OCI-LY7 (cell line): ENCODE results near the gene FGB. TPM values are rescaled to one million over a fixed set of nuclear protein-coding genes. Genes with fewer than 3 reads are reported as not detected.

Experiments
- BruUV-seq: library from RNA; stranded (reverse); fragments of 400-500 nt; replicated peaks from 2 replicates; lab custom pipeline; 2021; lab: Mats Ljungman, UMichigan
- CTCF ChIA-PET: fragments of 300-600 bp; sonication (Branson Sonifier 250); formaldehyde crosslinking; loops from one replicate; lab custom pipeline; 2022; ENCODE audit warnings: antibody characterized with exemption; ENCODE audit not compliant: unreplicated experiment; lab: Charles Lee
- POLR2A ChIA-PET: fragments of 300-600 bp; sonication (Branson Sonifier 250); formaldehyde crosslinking; loops from one replicate; lab custom pipeline; 2022; ENCODE audit warnings: antibody characterized with exemption; lab: Charles Lee
- DNase-seq: peaks from one replicate; pipeline ENCODE4 v3.0.0-alpha.2; 2015; ENCODE audit warnings: low spot score
- H2AFZ ChIP-seq: fragments of 200-600 bp; sonication (generic), shearing (Covaris generic); 2 replicates; pipeline ENCODE4 v1.6.1; 2014; ENCODE audit warnings: mild to moderate bottlenecking, antibody characterized with exemption, low read length, moderate library complexity
- H3K27ac ChIP-seq: fragments of 200-600 bp; sonication (generic); 2 replicates; pipeline ENCODE4 v1.5.1; 2014; ENCODE audit warnings: mixed run types, low read depth, mild to moderate bottlenecking, moderate library complexity, low read length, inconsistent platforms; ENCODE audit not compliant: poor library complexity, severe bottlenecking
- H3K36me3 ChIP-seq: fragments of 200-600 bp; sonication (generic); 2 replicates; pipeline ENCODE4 v1.6.1; 2014; ENCODE audit warnings: mild to moderate bottlenecking, antibody characterized with exemption, low read length, moderate library complexity, mixed read lengths; ENCODE audit not compliant: insufficient read depth
- H3K4me1 ChIP-seq: fragments of 200-600 bp; sonication (generic); 2 replicates; pipeline ENCODE4 v1.5.1; 2014; ENCODE audit warnings: mild to moderate bottlenecking, low read length; ENCODE audit not compliant: insufficient read depth, poor library complexity, severe bottlenecking
- H3K4me2 ChIP-seq: fragments of 200-600 bp; sonication (generic); 2 replicates; pipeline ENCODE4 v1.6.1; 2014; ENCODE audit warnings: mild to moderate bottlenecking, low read length
- H3K4me3 ChIP-seq: fragments of 200-600 bp; sonication (generic); 2 replicates; pipeline ENCODE4 v1.5.1; 2014; ENCODE audit warnings: mild to moderate bottlenecking, low read depth, low read length; ENCODE audit not compliant: poor library complexity, severe bottlenecking
- H3K79me2 ChIP-seq: fragments of 200-600 bp; sonication (generic); 2 replicates; pipeline ENCODE4 v1.6.1; 2016; ENCODE audit warnings: low read depth, mild to moderate bottlenecking, low read length, moderate library complexity, mixed read lengths; ENCODE audit not compliant: insufficient read depth
- H3K9me2 ChIP-seq: fragments of 200-600 bp; sonication (generic); 2 replicates; pipeline ENCODE4 v1.6.1; 2016; ENCODE audit warnings: mild to moderate bottlenecking, low read length, mixed read lengths; ENCODE audit not compliant: insufficient read depth
- H3K9me3 ChIP-seq: fragments of 200-600 bp; sonication (generic); 2 replicates; pipeline ENCODE4 v1.6.1; 2014; ENCODE audit warnings: mild to moderate bottlenecking, mixed run types, low read length, mixed read lengths
- H4K20me1 ChIP-seq: fragments of 200-600 bp; sonication (generic); 2 replicates; pipeline ENCODE4 v1.6.1; 2014; ENCODE audit warnings: mild to moderate bottlenecking, antibody characterized with exemption, low read length, moderate library complexity, mixed read lengths; ENCODE audit not compliant: insufficient read depth
- EZH2phosphoT487 ChIP-seq: fragments of 200-600 bp; sonication (generic); IDR thresholded peaks from 2 replicates; pipeline ENCODE4 v1.6.1; 2018; ENCODE audit warnings: low read depth, borderline replicate concordance, mild to moderate bottlenecking, mixed run types, antibody characterized with exemption, low read length, moderate library complexity, mixed read lengths
- intact Hi-C: fragments of 100-400 bp; cut with micrococcal nuclease; formaldehyde crosslinking; loops from one replicate; pipeline ENCODE4 v1.10.0; 2022; ENCODE audit not compliant: unreplicated experiment
- total RNA-seq, 2 experiments: library from RNA; depleted of rRNA in 1 of 2; stranded (reverse); fragments of >200 nt in 1 of 2; shearing (Covaris generic) in 1 of 2; gene quantifications; 2 replicates each; pipeline ENCODE4 v1.2.3, GENCODE V29; 2014 to 2022
- TF ChIP-seq, protein P1 (sequence below): fragments of 200-600 bp; sonication (generic); conservative IDR thresholded peaks from 2 replicates; pipeline ENCODE4 v1.5.1; 2014; ENCODE audit warnings: mild to moderate bottlenecking, antibody characterized with exemption, low read length, moderate library complexity, mixed read lengths

Gene FGB
- total RNA-seq, 2 experiments from 2014 or later = not detected

DNA sequence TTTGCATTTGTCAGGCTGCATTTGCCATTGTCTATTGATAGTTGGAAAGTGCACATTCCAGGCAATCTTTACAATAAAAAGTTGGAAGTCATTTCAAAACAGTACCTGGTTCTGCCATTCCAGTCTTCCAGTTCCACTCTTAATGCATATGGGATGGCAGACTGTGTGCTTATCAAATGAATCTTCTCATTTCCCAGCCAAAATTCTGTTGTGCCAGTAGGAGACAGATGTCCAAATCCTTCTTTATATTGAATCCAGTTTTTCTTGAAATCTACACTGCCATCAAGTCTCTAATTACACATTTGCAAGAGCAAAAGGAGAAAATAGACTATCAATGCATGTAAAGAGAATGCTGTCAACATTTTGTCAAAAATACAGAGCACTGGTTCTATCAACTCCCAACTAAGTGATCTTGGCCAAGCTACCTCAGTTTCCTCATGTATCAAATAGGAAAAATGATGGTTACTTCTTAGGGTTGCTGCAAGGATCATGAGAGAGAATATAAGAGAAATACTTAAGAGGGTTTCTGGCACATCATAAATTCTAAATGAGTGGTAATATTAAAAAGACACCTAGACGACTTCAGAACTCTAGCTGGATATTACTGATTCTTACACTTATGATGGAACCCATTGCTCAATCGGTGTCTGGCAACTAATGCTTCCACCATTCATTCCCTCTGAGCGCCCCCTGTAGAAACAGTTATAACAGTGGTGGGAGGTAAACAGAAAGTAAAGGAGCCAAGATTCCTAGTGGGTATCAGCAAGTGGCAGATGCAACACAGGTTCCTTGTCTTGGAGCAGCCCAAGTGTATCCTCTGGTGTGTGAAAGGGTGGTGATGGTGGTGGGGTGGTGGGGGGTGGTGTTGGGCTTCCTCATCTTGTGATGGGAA, 45.8 kb downstream of the FGB start:
- TF ChIP-seq, protein P1, sequence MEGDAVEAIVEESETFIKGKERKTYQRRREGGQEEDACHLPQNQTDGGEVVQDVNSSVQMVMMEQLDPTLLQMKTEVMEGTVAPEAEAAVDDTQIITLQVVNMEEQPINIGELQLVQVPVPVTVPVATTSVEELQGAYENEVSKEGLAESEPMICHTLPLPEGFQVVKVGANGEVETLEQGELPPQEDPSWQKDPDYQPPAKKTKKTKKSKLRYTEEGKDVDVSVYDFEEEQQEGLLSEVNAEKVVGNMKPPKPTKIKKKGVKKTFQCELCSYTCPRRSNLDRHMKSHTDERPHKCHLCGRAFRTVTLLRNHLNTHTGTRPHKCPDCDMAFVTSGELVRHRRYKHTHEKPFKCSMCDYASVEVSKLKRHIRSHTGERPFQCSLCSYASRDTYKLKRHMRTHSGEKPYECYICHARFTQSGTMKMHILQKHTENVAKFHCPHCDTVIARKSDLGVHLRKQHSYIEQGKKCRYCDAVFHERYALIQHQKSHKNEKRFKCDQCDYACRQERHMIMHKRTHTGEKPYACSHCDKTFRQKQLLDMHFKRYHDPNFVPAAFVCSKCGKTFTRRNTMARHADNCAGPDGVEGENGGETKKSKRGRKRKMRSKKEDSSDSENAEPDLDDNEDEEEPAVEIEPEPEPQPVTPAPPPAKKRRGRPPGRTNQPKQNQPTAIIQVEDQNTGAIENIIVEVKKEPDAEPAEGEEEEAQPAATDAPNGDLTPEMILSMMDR = no peak
- TF ChIP-seq EZH2phosphoT487 = no peak
- no peak overlapping the region for H3K4me2 ChIP-seq
- H3K9me3 ChIP-seq = no peaks in the 10 kb centered on the region
- no peak for DNase-seq
- intact Hi-C loops = no loop called here
- no peaks in the 10 kb centered on the region for H3K79me2 ChIP-seq
- H3K9me2 ChIP-seq = no peaks in the 10 kb centered on the region
- no peaks in the 10 kb centered on the region for H4K20me1 ChIP-seq
- H3K27ac ChIP-seq = no peak overlapping the region
- ChIA-PET POLR2A (interaction anchor here (0.5 to 1.7 kb wide), 4 partner anchors 10 to 1164 kb away, joined by 3 to 7 read pairs (median 4); no protein-coding TSS in a partner anchor), CTCF (no interaction called here)
- no peaks in the 10 kb centered on the region for H3K4me1 ChIP-seq
- no peak overlapping the region for H3K4me3 ChIP-seq
- no TSS peak for BruUV-seq
- no peaks in the 10 kb centered on the region for H3K36me3 ChIP-seq
- H2AFZ ChIP-seq = no peak overlapping the region

DNA sequence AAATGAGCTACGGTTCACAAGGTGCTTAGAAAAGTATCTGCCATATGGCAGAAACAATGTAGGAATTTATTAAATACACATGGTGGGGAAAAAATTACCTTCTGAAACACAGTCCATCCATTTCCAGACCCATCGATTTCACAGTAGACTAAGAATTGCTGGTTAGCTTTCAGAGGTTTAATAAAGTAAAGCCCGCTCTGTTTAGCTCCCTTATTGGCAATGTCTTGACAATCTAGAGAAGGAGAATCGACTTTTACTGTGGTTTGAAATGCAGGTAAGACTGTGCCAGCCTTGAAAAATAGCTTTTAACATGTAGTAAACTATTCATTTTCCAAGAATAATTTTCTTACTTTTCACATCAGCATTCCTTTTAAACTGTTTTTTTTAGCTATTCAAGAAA, 46.7 kb downstream of the FGB start:
- TF ChIP-seq EZH2phosphoT487 = no peak
- TF ChIP-seq, protein P1 = no peak
- no TSS peak for BruUV-seq
- H3K9me2 ChIP-seq = no peaks in the 10 kb centered on the region
- DNase-seq = no peak
- intact Hi-C loops = no loop called here
- ChIA-PET POLR2A (interaction anchor here (0.5 to 1.9 kb wide), 3 partner anchors 14 to 1163 kb away, joined by 3 to 6 read pairs (median 4); no protein-coding TSS in a partner anchor), CTCF (no interaction called here)
- H3K4me3 ChIP-seq = no peak overlapping the region
- H3K27ac ChIP-seq = no peak overlapping the region
- no peaks in the 10 kb centered on the region for H3K4me1 ChIP-seq
- H2AFZ ChIP-seq = no peak overlapping the region
- H3K9me3 ChIP-seq = no peaks in the 10 kb centered on the region
- no peak overlapping the region for H3K4me2 ChIP-seq
- H3K36me3 ChIP-seq = no peaks in the 10 kb centered on the region
- H4K20me1 ChIP-seq = no peaks in the 10 kb centered on the region
- H3K79me2 ChIP-seq = no peaks in the 10 kb centered on the region

DNA sequence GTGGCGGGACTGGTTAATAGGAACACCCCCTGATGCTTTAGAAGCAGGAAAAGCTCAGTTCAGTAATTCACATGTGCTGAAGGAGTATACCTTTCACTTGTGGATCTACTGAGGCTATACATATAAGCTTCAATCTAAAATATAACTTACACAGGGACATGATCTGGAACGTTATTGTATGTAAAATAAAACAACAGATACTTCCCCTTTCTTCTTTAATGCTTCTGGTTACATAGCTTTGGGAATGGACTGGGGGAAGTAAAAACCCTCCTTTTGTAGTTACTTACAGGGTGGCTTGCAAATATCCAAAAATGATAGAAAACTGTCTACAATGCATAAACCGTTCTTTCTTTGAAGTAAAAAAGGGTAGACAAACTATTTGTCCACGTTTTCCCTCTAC, 47.8 kb downstream of the FGB start:
- no TSS peak for BruUV-seq
- Histone ChIP-seq H4K20me1 (no peaks in the 10 kb centered on the region), H3K4me1 (no peaks in the 10 kb centered on the region), H3K9me2 (no peaks in the 10 kb centered on the region), H3K4me2 (no peak overlapping the region), H3K4me3 (no peak overlapping the region), H3K9me3 (no peaks in the 10 kb centered on the region), H3K79me2 (no peaks in the 10 kb centered on the region), H3K27ac (no peak overlapping the region), H2AFZ (no peak overlapping the region), H3K36me3 (no peaks in the 10 kb centered on the region)
- TF ChIP-seq EZH2phosphoT487 = no peak
- TF ChIP-seq, protein P1 = no peak
- DNase-seq = no peak
- ChIA-PET POLR2A (interaction anchor here (0.5 to 1.9 kb wide), 2 partner anchors 13 to 1276 kb away, joined by 3 to 6 read pairs; no protein-coding TSS in a partner anchor), CTCF (no interaction called here)
- intact Hi-C loops = no loop called here
